Parathyroid adenoma (tissue), 2 donors: Measurements from ENCODE around the gene OR2A5.

Experiments used
- H2AFZ ChIP-seq: fragments of 300-600 bp; sonication (generic); one replicate; pipeline ENCODE4 v1.7.0; 2017; ENCODE audit warnings: antibody characterized with exemption, mild to moderate bottlenecking
- H3K27ac ChIP-seq: fragments of 300-600 bp; sonication (generic); one replicate; pipeline ENCODE4 v1.7.0; 2017
- H3K27me3 ChIP-seq: fragments of 300-600 bp; sonication (generic); one replicate; pipeline ENCODE4 v1.7.0; 2017; ENCODE audit warnings: low read length; ENCODE audit not compliant: control insufficient read depth, insufficient read depth
- H3K36me3 ChIP-seq: fragments of 300-600 bp; sonication (generic); one replicate; pipeline ENCODE4 v1.7.0; 2017; ENCODE audit warnings: low read length; ENCODE audit not compliant: control insufficient read depth, insufficient read depth
- H3K4me1 ChIP-seq: fragments of 300-600 bp; sonication (generic); one replicate; pipeline ENCODE4 v1.7.0; 2017; ENCODE audit warnings: control low read depth
- H3K4me2 ChIP-seq: fragments of 300-600 bp; sonication (generic); one replicate; pipeline ENCODE4 v1.7.0; 2017; ENCODE audit warnings: low read length
- H3K4me3 ChIP-seq: fragments of 300-600 bp; sonication (generic); one replicate; pipeline ENCODE4 v1.7.0; 2017; ENCODE audit warnings: low read depth, low read length
- H3K79me2 ChIP-seq: fragments of 300-600 bp; sonication (generic); one replicate; pipeline ENCODE4 v1.7.0; 2017; ENCODE audit warnings: control low read depth
- H3K9ac ChIP-seq: fragments of 300-600 bp; sonication (generic); one replicate; pipeline ENCODE4 v1.7.0; 2017; ENCODE audit warnings: mild to moderate bottlenecking
- H3K9me3 ChIP-seq: fragments of 300-600 bp; sonication (generic); one replicate; pipeline ENCODE4 v1.7.0; 2017; ENCODE audit warnings: low read length; ENCODE audit not compliant: control insufficient read depth
- TF ChIP-seq, protein P1 (sequence below): fragments of 300-600 bp; sonication (generic); IDR thresholded peaks from one replicate; pipeline ENCODE4 v1.7.0; 2017; ENCODE audit warnings: antibody characterized with exemption, mild to moderate bottlenecking
- donor health status: primary hyperparathyroidism.

The OR2A5 gene

DNA sequence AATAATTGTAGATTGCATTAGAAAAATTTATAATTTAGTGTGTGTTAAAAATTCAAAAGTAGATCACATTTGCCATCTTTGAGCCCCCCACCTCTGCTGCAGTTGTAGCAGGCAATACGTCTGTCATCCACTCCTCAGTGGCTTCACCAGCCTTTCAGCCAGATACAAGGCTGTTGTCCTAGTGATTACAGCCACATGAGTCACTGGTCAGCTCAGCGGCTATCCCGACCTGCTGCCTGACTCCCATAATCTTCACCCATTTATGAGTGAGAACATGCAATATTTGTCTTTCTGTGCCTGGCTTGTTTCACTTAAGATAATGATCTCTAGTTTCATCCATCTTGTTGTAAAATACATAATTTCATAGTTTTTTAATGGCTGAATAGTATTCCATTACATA lies 9.2 kb downstream of the OR2A5 start:
- TF ChIP-seq, protein P1, sequence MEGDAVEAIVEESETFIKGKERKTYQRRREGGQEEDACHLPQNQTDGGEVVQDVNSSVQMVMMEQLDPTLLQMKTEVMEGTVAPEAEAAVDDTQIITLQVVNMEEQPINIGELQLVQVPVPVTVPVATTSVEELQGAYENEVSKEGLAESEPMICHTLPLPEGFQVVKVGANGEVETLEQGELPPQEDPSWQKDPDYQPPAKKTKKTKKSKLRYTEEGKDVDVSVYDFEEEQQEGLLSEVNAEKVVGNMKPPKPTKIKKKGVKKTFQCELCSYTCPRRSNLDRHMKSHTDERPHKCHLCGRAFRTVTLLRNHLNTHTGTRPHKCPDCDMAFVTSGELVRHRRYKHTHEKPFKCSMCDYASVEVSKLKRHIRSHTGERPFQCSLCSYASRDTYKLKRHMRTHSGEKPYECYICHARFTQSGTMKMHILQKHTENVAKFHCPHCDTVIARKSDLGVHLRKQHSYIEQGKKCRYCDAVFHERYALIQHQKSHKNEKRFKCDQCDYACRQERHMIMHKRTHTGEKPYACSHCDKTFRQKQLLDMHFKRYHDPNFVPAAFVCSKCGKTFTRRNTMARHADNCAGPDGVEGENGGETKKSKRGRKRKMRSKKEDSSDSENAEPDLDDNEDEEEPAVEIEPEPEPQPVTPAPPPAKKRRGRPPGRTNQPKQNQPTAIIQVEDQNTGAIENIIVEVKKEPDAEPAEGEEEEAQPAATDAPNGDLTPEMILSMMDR: no peak
- H2AFZ ChIP-seq: no peak overlapping the region
- no peak overlapping the region for H3K4me3 ChIP-seq

DNA sequence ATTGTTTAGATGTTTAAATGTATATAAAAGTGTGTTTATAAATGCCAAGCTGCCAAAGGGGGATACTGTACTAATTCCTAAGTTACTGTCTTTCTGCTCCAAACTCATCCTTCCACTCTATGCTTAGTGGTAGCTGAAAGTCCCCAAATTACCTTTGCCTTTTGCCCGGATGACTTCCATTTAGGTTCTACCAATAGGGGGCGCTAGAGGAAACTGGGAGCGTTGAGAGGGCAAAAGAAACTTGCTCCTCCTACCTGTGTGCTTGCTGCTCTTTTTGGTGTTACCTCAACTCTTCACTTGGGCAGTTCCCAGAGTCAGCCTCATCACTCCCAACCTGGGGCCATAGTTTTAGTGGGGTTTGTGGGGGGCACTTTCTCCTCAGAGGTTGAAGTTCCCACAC lies 15.0 kb downstream of the OR2A5 start:
- H3K4me2 ChIP-seq: no peak overlapping the region
- no peak overlapping the region for H3K27ac ChIP-seq
- no peak overlapping the region for H3K4me3 ChIP-seq
- no peaks in the 10 kb centered on the region for H3K4me1 ChIP-seq
- no peak overlapping the region for H3K9ac ChIP-seq
- no peaks in the 10 kb centered on the region for H3K9me3 ChIP-seq
- no peak overlapping the region for H2AFZ ChIP-seq
- H3K27me3 ChIP-seq: no peaks in the 10 kb centered on the region
- no peaks in the 10 kb centered on the region for H3K36me3 ChIP-seq
- no peaks in the 10 kb centered on the region for H3K79me2 ChIP-seq
- TF ChIP-seq, protein P1: no peak

More for the DNA sequence above, 9.2 kb downstream of the OR2A5 start:
- no peaks in the 10 kb centered on the region for H3K79me2 ChIP-seq
- no peak overlapping the region for H3K4me2 ChIP-seq
- H3K9ac ChIP-seq: no peak overlapping the region
- H3K9me3 ChIP-seq: no peaks in the 10 kb centered on the region
- H3K4me1 ChIP-seq: no peaks in the 10 kb centered on the region
- H3K27me3 ChIP-seq: no peaks in the 10 kb centered on the region
- H3K27ac ChIP-seq: no peak overlapping the region
- no peaks in the 10 kb centered on the region for H3K36me3 ChIP-seq

DNA sequence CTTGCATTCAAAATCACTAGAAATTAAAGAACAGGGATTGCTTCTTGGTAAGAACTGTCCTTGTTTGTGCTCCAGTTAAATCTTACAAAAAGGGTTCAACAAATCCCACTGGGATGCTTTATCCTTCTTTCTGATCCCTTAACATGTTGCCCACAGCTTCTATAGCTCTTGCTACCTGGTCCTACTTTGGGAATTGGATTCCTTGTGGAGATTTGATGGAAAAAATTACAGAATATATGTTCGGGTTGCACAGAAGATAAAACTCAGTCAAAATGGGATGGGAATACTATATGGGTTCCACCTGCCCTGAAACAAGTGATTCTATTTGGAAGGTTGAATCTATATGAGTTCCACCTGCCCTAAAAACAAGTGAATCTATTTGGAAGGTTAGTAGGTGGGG lies 20.8 kb downstream of the OR2A5 start, which contains the start of gene OR2A25:
Gene OR2A25 (plus strand): TSS at position 301 of the 400 bp plus-strand sequence. CDS start 4,409 bp downstream, outside the sequence.
- Histone ChIP-seq H3K4me3 (no peak within 1 kb of the TSS), H2AFZ (no peak within 1 kb of the TSS), H3K27ac (no peak within 1 kb of the TSS), H3K9ac (no peak within 1 kb of the TSS), H3K27me3 (no peaks in the 10 kb centered on the region), H3K79me2 (no peaks in the 10 kb centered on the region), H3K4me2 (no peak within 1 kb of the TSS), H3K9me3 (no peaks in the 10 kb centered on the region), H3K4me1 (no peaks in the 10 kb centered on the region), H3K36me3 (no peaks in the 10 kb centered on the region)
- TF ChIP-seq, protein P1: no peak

- Histone ChIP-seq H3K36me3 (no peaks in the 10 kb centered on the region), H3K27ac (no peak overlapping the region), H3K4me1 (no peaks in the 10 kb centered on the region), H3K79me2 (no peaks in the 10 kb centered on the region), H3K4me2 (no peak overlapping the region), H3K9ac (no peak overlapping the region), H2AFZ (no peak overlapping the region), H3K4me3 (no peak overlapping the region), H3K9me3 (no peaks in the 10 kb centered on the region), H3K27me3 (no peaks in the 10 kb centered on the region)
- TF ChIP-seq, protein P1: no peak
Measured at GRCh38 chr7:144069953-144070352, 21.2 kb downstream of the OR2A5 start.

- Histone ChIP-seq H3K27me3 (no peaks in the 10 kb centered on the region), H3K27ac (no peak overlapping the region)
Measured at GRCh38 chr7:144074374-144074773, 25.6 kb downstream of the OR2A5 start.

More at GRCh38 chr7:144074374-144074773, 25.6 kb downstream of the OR2A5 start:
- TF ChIP-seq, protein P1: no peak
- Histone ChIP-seq H3K4me2 (no peak overlapping the region), H3K36me3 (no peaks in the 10 kb centered on the region), H3K4me1 (no peaks in the 10 kb centered on the region), H3K9ac (no peak overlapping the region), H3K4me3 (no peak overlapping the region), H3K9me3 (no peaks in the 10 kb centered on the region), H3K79me2 (no peaks in the 10 kb centered on the region), H2AFZ (no peak overlapping the region)
